ENCODE results near the gene P2RY10.

The P2RY10 gene

DNA sequence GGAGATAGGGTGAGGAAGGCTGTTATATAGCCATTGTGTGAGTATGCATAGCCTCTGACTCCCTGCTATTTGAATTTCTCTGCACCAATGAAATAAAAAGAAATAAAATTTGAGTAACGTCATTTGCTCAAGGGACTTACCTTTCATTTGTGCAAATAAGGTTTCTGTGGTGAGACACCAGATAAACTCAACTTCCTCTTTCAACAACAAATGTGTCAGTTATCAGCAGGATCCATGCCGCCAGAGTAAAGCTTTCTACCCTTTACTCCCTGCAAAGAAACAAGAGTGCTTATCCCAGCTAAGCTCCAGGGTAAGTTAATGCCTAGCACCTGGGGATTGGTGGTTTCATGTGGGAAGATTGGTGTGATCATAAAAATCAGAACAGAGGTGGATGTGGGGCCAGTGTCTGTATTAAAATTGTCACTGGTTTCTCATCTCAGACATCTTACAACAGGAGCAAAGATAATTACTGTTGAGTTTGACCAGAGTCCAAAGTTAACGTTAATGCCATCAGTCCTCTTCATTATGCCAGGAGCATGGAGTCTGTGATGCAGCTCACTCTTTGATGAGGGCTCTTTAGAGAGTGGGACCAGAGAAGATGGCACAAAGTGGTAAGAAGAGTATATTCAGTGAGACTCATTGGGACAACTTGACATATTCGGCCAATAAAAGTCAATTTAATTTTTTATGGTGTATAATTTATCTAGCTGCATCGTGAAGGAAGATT lies at the start of gene P2RY10:
Gene P2RY10 (plus strand): TSS at position 206 of the 727 bp plus-strand sequence. CDS start 15,130 bp downstream, outside the sequence.
- Histone ChIP-seq H3K27me3 (ENCODE audit: low read depth, low read length) (no peaks in the 10 kb centered on the region), H3K36me3 (ENCODE audit: control insufficient read depth in 1 of 2, insufficient read depth in 2 of 2, low read length in 2 of 2) (no peaks in the 10 kb centered on the region), H3K9me3 (ENCODE audit: control insufficient read depth in 1 of 2, low read length in 2 of 2) (no peaks in the 10 kb centered on the region), H3K4me3 (ENCODE audit: low read depth in 1 of 2, low read length in 2 of 2) (peak within 1 kb of the TSS in 1 of 2 donors; percentile 8), H3K4me1 (ENCODE audit: control insufficient read depth in 1 of 2, insufficient read depth in 2 of 2, low read length in 2 of 2) (no peaks in the 10 kb centered on the region), H3K27ac (ENCODE audit: low read length) (peak within 1 kb of the TSS; percentile 19)

DNA sequence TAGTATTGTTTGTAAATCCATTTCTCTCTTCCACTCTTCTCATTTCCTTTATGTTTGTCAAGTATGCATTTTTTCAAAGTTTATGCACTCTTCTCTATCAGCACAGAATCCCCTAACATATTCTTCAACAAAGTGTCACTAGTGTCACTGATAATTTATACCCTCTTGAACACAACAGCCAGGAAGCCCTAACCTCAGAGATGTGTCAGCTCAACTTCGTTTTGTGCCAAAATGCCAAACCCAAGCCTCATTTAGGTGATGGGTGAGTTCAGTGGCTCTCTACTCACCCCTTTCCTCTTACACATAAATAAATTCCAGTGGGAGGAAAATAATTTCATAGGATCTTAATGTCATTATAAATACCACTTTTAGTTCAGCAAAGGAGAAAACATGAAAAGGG lies 22.4 kb upstream of the P2RY10 start:
- Histone ChIP-seq H3K36me3 (ENCODE audit: control insufficient read depth in 1 of 2, insufficient read depth in 2 of 2, low read length in 2 of 2) (no peaks in the 10 kb centered on the region), H3K27me3 (ENCODE audit: low read depth, low read length) (no peaks in the 10 kb centered on the region), H3K4me1 (ENCODE audit: control insufficient read depth in 1 of 2, insufficient read depth in 2 of 2, low read length in 2 of 2) (no peaks in the 10 kb centered on the region), H3K4me3 (ENCODE audit: low read depth in 1 of 2, low read length in 2 of 2) (no peak overlapping the region), H3K9me3 (ENCODE audit: control insufficient read depth in 1 of 2, low read length in 2 of 2) (no peaks in the 10 kb centered on the region), H3K27ac (ENCODE audit: low read length) (no peak overlapping the region)

DNA sequence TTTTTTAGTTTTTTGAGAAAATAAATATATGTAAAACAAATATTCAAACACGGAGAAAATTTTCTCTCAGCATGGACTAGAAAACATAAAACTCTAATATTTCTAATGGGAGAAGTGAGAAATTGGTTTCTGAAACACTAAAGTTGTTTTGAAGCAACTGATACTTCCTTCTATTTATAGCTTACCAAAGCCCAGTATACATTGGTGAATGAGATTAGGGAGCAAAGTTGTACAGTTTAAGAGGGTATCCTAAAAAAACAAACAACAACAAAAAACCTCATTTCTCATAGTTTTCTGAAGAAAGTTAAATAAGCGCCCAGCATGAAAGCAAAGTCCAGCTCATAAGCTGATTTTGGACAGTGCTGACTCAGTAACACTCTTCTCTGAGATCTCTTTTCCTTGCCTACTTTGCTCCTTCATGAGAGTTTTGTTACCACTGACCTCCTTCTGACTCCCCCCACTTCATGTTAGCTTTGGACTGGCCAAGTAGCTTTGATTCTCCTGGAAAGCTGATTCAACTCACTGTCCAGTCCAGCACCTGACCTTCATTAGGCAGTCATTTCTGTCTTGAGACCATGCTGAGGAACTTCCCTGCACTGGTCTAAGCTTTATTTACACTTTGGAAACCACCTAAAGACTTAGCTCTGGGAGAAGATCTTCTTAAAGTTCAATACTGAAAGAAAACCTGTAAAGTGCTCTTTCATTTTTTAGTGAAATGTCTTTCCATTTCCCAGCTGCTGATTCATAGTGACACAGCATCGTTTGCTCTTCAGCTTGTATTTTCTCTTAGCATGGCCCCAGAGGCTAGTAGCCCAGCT lies 21.8 kb upstream of the P2RY10 start:
- H3K27me3 ChIP-seq (ENCODE audit: low read depth, low read length): no peaks in the 10 kb centered on the region

GRCh38 chrX:78931814-78932213 lies 13.4 kb upstream of the P2RY10 start:
- H3K9me3 ChIP-seq (ENCODE audit: control insufficient read depth in 1 of 2, low read length in 2 of 2): no peaks in the 10 kb centered on the region
- no peaks in the 10 kb centered on the region for H3K36me3 ChIP-seq (ENCODE audit: control insufficient read depth in 1 of 2, insufficient read depth in 2 of 2, low read length in 2 of 2)
- no peak overlapping the region for H3K4me3 ChIP-seq (ENCODE audit: low read depth in 1 of 2, low read length in 2 of 2)
- no peaks in the 10 kb centered on the region for H3K4me1 ChIP-seq (ENCODE audit: control insufficient read depth in 1 of 2, insufficient read depth in 2 of 2, low read length in 2 of 2)
- no peaks in the 10 kb centered on the region for H3K27me3 ChIP-seq (ENCODE audit: low read depth, low read length)
- H3K27ac ChIP-seq (ENCODE audit: low read length): no peak overlapping the region

More for the DNA sequence above, 21.8 kb upstream of the P2RY10 start:
- Histone ChIP-seq H3K4me1 (ENCODE audit: control insufficient read depth in 1 of 2, insufficient read depth in 2 of 2, low read length in 2 of 2) (no peaks in the 10 kb centered on the region), H3K4me3 (ENCODE audit: low read depth in 1 of 2, low read length in 2 of 2) (no peak overlapping the region), H3K9me3 (ENCODE audit: control insufficient read depth in 1 of 2, low read length in 2 of 2) (no peaks in the 10 kb centered on the region), H3K36me3 (ENCODE audit: control insufficient read depth in 1 of 2, insufficient read depth in 2 of 2, low read length in 2 of 2) (no peaks in the 10 kb centered on the region), H3K27ac (ENCODE audit: low read length) (no peak overlapping the region)

GRCh38 chrX:78934866-78935265 lies 10.3 kb upstream of the P2RY10 start:
- Histone ChIP-seq H3K27ac (ENCODE audit: low read length) (no peak overlapping the region), H3K9me3 (ENCODE audit: control insufficient read depth in 1 of 2, low read length in 2 of 2) (no peaks in the 10 kb centered on the region), H3K27me3 (ENCODE audit: low read depth, low read length) (no peaks in the 10 kb centered on the region), H3K36me3 (ENCODE audit: control insufficient read depth in 1 of 2, insufficient read depth in 2 of 2, low read length in 2 of 2) (no peaks in the 10 kb centered on the region), H3K4me1 (ENCODE audit: control insufficient read depth in 1 of 2, insufficient read depth in 2 of 2, low read length in 2 of 2) (no peaks in the 10 kb centered on the region), H3K4me3 (ENCODE audit: low read depth in 1 of 2, low read length in 2 of 2) (no peak overlapping the region)

- Histone ChIP-seq H3K4me1 (ENCODE audit: control insufficient read depth in 1 of 2, insufficient read depth in 2 of 2, low read length in 2 of 2) (no peaks in the 10 kb centered on the region), H3K36me3 (ENCODE audit: control insufficient read depth in 1 of 2, insufficient read depth in 2 of 2, low read length in 2 of 2) (no peaks in the 10 kb centered on the region), H3K27me3 (ENCODE audit: low read depth, low read length) (no peaks in the 10 kb centered on the region), H3K4me3 (ENCODE audit: low read depth in 1 of 2, low read length in 2 of 2) (no peak overlapping the region), H3K27ac (ENCODE audit: low read length) (no peak overlapping the region), H3K9me3 (ENCODE audit: control insufficient read depth in 1 of 2, low read length in 2 of 2) (no peaks in the 10 kb centered on the region)
Measured at GRCh38 chrX:78944351-78944750, 840 bp upstream of the P2RY10 start.

DNA sequence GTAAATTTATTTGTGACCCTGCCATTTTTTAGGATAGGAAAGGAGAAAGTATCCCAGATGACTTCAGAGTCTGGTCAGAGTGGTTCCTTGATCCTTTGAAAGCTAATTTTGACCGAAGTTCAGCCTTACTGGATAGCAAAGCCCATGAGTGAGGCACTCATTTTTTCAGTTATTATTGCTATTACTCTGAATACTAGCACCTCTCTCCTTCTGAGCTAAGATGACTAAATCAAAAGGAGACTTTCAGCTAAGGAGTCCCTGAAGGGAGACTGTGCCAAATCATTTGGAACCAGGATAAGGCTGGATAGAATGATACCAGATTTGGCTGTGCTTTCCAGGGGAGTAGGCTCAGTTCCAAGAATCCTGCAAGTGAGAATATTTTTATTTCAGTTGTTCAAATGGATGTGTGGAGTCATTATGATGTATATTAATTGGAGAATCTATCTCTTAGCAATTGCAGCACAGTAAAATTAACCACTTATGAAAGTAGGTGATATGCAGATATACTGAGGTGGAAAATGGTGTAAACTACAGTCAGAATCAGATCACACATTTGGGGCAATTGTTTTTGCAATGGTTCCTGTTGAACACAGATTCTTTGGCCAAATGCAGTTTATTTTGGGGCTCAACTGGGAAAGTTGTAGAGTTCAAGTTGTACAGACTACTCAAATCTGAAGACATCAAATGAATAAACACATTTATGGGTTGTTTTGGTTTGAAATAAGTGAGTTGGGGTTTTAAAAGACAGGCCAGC lies 1.2 kb downstream of the P2RY10 start:
- no peak overlapping the region for H3K4me3 ChIP-seq (ENCODE audit: low read depth in 1 of 2, low read length in 2 of 2)
- no peaks in the 10 kb centered on the region for H3K36me3 ChIP-seq (ENCODE audit: control insufficient read depth in 1 of 2, insufficient read depth in 2 of 2, low read length in 2 of 2)
- no peaks in the 10 kb centered on the region for H3K27me3 ChIP-seq (ENCODE audit: low read depth, low read length)
- no peaks in the 10 kb centered on the region for H3K9me3 ChIP-seq (ENCODE audit: control insufficient read depth in 1 of 2, low read length in 2 of 2)
- no peaks in the 10 kb centered on the region for H3K4me1 ChIP-seq (ENCODE audit: control insufficient read depth in 1 of 2, insufficient read depth in 2 of 2, low read length in 2 of 2)
- peak overlapping the region; percentile 23 for H3K27ac ChIP-seq (ENCODE audit: low read length)

DNA sequence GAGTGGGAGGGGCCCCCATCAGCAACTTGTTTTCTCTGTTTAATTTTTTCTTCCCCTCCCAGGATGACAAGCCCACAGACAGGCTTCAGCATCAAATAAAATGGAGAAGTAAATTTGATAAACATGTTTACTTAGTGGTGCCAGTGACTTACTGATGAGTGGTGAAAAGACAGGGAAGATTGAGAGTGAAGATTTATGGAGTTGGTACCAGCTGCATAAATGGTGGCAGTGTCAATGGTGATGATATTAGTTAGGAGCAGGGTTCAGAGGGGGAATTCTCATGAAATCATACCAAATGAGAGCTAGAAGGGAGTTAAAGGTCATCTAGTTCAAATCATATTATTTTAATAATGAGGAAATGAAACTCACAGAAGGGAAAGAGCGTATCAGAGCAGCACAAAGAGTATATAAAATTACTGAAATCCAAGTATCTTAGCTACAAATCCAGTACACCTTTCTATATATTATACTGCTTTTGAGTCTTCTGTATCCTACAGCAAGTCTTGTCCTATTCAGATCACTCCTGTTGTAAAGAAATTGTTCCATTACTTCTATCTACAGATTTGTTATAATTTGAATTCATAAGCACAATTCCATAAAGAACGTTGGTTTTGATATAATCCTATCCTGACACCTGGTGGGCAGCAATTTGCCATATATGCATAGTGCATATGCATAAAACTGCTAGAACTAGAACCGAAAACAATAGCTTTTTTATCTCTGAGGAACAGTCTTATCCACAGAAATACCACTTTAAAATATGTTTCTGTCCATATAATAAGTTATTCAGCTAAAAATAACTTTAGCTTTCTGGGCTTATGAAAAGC lies 5.0 kb downstream of the P2RY10 start:
- H3K27me3 ChIP-seq (ENCODE audit: low read depth, low read length): no peaks in the 10 kb centered on the region
- no peaks in the 10 kb centered on the region for H3K36me3 ChIP-seq (ENCODE audit: control insufficient read depth in 1 of 2, insufficient read depth in 2 of 2, low read length in 2 of 2)
- H3K9me3 ChIP-seq (ENCODE audit: control insufficient read depth in 1 of 2, low read length in 2 of 2): no peaks in the 10 kb centered on the region
- no peaks in the 10 kb centered on the region for H3K4me1 ChIP-seq (ENCODE audit: control insufficient read depth in 1 of 2, insufficient read depth in 2 of 2, low read length in 2 of 2)
- H3K4me3 ChIP-seq (ENCODE audit: low read depth in 1 of 2, low read length in 2 of 2): no peak overlapping the region
- H3K27ac ChIP-seq (ENCODE audit: low read length): no peak overlapping the region

GRCh38 chrX:78957049-78957767 lies 12.0 kb downstream of the P2RY10 start:
- no peaks in the 10 kb centered on the region for H3K9me3 ChIP-seq (ENCODE audit: control insufficient read depth in 1 of 2, low read length in 2 of 2)
- no peaks in the 10 kb centered on the region for H3K27me3 ChIP-seq (ENCODE audit: low read depth, low read length)
- H3K27ac ChIP-seq (ENCODE audit: low read length): no peak overlapping the region
- no peaks in the 10 kb centered on the region for H3K4me1 ChIP-seq (ENCODE audit: control insufficient read depth in 1 of 2, insufficient read depth in 2 of 2, low read length in 2 of 2)
- no peaks in the 10 kb centered on the region for H3K36me3 ChIP-seq (ENCODE audit: control insufficient read depth in 1 of 2, insufficient read depth in 2 of 2, low read length in 2 of 2)
- H3K4me3 ChIP-seq (ENCODE audit: low read depth in 1 of 2, low read length in 2 of 2): no peak overlapping the region

- no peaks in the 10 kb centered on the region for H3K36me3 ChIP-seq (ENCODE audit: control insufficient read depth in 1 of 2, insufficient read depth in 2 of 2, low read length in 2 of 2)
- no peaks in the 10 kb centered on the region for H3K4me1 ChIP-seq (ENCODE audit: control insufficient read depth in 1 of 2, insufficient read depth in 2 of 2, low read length in 2 of 2)
- H3K27me3 ChIP-seq (ENCODE audit: low read depth, low read length): no peaks in the 10 kb centered on the region
- no peaks in the 10 kb centered on the region for H3K9me3 ChIP-seq (ENCODE audit: control insufficient read depth in 1 of 2, low read length in 2 of 2)
- H3K27ac ChIP-seq (ENCODE audit: low read length): no peak overlapping the region
- no peak overlapping the region for H3K4me3 ChIP-seq (ENCODE audit: low read depth in 1 of 2, low read length in 2 of 2)
Measured at GRCh38 chrX:78957768-78958130, 12.6 kb downstream of the P2RY10 start.

Data from muscle layer of duodenum (tissue), 2 donors.